HK-2 (cell line): ENCODE data around the gene KRTAP10-5.
"Not testable (repeated sequence)": the region's sequence is repeated elsewhere in the genome, so short reads cannot be mapped to it uniquely, and the experiment has no call there.

Source experiments
- DNase-seq: peaks from one replicate; pipeline ENCODE4 v3.0.0-alpha.2; 2018; ENCODE audit not compliant: unreplicated experiment

Gene KRTAP10-5

GRCh38 chr21:44590897-44591800 is 10.7 kb upstream of the KRTAP10-5 start:
- not testable (repeated sequence) for DNase-seq

- no peak for DNase-seq
Observed at GRCh38 chr21:44590311-44590721, 9.9 kb upstream of the KRTAP10-5 start.

GRCh38 chr21:44589586-44590305 is 9.3 kb upstream of the KRTAP10-5 start:
- no peak for DNase-seq

- DNase-seq, result no peak
Observed at GRCh38 chr21:44589094-44589493, 8.7 kb upstream of the KRTAP10-5 start.

GRCh38 chr21:44585892-44586291 is 5.5 kb upstream of the KRTAP10-5 start:
- DNase-seq, result no peak

- DNase-seq, result no peak
Observed at GRCh38 chr21:44583800-44584147, 3.4 kb upstream of the KRTAP10-5 start.

GRCh38 chr21:44583089-44583799 is 2.8 kb upstream of the KRTAP10-5 start:
- no peak for DNase-seq

GRCh38 chr21:44582055-44582454 is 1.7 kb upstream of the KRTAP10-5 start:
- DNase-seq, result no peak

GRCh38 chr21:44581158-44581557 is 754 bp upstream of the KRTAP10-5 start:
- DNase-seq, result no peak

- no peak for DNase-seq
Observed at GRCh38 chr21:44579833-44580144, 615 bp downstream of the KRTAP10-5 start.

- DNase-seq, result no peak
Observed at GRCh38 chr21:44579056-44579832, 1.2 kb downstream of the KRTAP10-5 start.

GRCh38 chr21:44578371-44579055 is 1.9 kb downstream of the KRTAP10-5 start:
- no peak for DNase-seq

GRCh38 chr21:44576025-44576420 is 4.4 kb downstream of the KRTAP10-5 start:
- DNase-seq, result no peak

GRCh38 chr21:44575307-44576024 is 4.9 kb downstream of the KRTAP10-5 start:
- DNase-seq, result no peak

- DNase-seq, result no peak
Observed at GRCh38 chr21:44574457-44575306, 5.7 kb downstream of the KRTAP10-5 start.

- not testable (repeated sequence) for DNase-seq
Observed at GRCh38 chr21:44573630-44574456, 6.6 kb downstream of the KRTAP10-5 start, which contains the start of gene KRTAP10-4. KRTAP10-4 (plus strand) TSS chr21:44573729; CDS start chr21:44573759, 30 bp downstream.

GRCh38 chr21:44572959-44573583 is 7.3 kb downstream of the KRTAP10-5 start:
- no peak for DNase-seq
